HG03196 (cell line): ENCODE results near the gene PODN.

Experiments
- ATAC-seq: cut with Tn5 transposase; IDR thresholded peaks from one replicate; pipeline ENCODE4 v1.9.1; 2021; ENCODE audit not compliant: unreplicated experiment

The PODN gene

DNA sequence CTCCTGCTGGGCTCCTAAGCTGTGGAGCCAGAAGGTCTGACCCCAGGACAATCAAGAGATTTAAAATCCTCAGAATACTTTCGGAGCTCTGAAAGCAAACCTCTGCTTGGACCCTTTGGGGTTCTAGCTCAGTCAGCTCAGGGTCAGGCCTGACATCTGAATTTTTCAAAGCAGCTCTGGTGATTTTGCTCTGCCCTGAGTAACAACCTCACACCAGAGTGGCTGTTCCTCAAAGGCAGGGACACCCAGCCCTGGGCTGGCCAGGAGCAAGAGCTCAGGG lies 68.5 kb downstream of the PODN start:
- ATAC-seq = no peak

- no peak for ATAC-seq
Observed at GRCh38 chr1:53130878-53131589, 69.0 kb downstream of the PODN start.

- ATAC-seq = no peak
Observed at GRCh38 chr1:53131590-53131938, 69.6 kb downstream of the PODN start.

DNA sequence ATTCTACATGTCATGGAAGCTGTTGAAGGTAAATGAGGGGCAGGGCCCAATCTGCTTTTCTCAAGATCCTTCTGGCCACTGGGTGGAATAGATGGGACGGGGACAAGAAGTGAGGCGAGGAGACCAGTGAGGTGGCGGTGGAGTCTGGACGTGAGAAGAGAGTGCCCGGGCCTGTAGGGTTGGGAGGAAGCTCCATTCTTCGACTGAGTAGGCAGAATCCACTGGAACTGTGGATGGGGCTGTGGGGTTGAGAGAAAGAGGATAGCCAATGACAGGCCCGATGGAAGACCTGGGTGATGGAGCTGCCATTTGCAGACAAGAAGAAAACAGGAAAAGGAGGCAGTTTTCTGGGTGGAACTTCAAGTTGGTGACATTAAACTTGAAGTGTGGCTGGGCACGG lies 70.2 kb downstream of the PODN start:
- no peak for ATAC-seq

- no peak for ATAC-seq
Observed at GRCh38 chr1:53133261-53134041, 71.4 kb downstream of the PODN start.

- no peak for ATAC-seq
Observed at GRCh38 chr1:53134042-53134485, 72.1 kb downstream of the PODN start.
